ENCODE results near the gene FLRT2.

DNA sequence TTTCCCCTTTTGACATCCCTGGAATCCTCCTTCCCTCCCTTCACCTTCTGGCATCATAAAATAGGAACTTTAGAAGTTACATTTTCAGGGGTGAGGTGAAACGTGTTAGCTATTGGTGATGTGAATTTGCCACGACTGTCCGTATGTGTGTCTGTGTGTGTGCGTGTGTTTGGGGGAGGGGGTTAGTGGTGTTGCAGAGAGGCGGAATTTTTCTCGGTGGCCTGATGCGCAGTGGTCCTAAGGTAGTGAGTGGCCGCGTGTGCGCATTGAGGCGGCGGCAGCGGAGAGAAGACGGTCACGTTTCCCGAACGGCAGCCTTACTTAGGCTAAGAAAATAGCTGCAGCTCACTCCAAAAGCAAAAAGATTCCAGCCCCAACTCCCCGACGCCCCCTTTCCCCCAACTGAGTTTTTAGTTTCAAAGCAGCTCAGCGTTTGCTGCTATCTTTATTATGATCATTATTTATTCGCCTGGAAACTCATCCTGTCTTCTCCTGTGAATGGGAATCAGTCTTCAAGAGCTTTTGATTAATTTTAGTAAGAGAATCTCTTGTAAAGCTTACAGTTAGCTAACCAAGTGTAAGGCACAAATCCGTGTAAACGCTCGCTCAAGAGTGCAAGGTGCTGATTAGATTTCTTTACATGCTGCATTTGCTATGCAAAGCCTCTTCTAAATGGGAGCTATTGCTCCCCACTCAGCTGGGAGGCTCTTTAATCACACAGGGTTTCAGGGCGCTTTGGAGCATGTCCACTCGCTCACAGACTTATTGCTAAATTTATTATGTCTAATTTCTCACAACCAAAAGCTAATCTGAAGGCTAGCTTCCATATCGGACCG, 4.7 kb downstream of the FLRT2 start:
- TF ChIP-seq CTCF (IDR thresholded peaks at IDR 0.05), result no peak
- TF ChIP-seq POLR2A (IDR thresholded peaks at IDR 0.05), result no peak
